PC-9 (cell line): ENCODE measurements around the gene SEMG1.

Source experiments
- EZH2 ChIP-seq: fragments of 200-600 bp; sonication (generic); IDR thresholded peaks from 2 replicates; pipeline ENCODE4 v1.8.0; 2017; ENCODE audit warnings: antibody characterized with exemption, low read depth
- TF ChIP-seq, protein P1 (sequence below): fragments of 200-600 bp; sonication (generic); conservative IDR thresholded peaks from 2 replicates; pipeline ENCODE4 v1.6.1; 2017; ENCODE audit warnings: mixed run types, antibody characterized with exemption, mild to moderate bottlenecking, moderate library complexity

- TF ChIP-seq, protein P1, sequence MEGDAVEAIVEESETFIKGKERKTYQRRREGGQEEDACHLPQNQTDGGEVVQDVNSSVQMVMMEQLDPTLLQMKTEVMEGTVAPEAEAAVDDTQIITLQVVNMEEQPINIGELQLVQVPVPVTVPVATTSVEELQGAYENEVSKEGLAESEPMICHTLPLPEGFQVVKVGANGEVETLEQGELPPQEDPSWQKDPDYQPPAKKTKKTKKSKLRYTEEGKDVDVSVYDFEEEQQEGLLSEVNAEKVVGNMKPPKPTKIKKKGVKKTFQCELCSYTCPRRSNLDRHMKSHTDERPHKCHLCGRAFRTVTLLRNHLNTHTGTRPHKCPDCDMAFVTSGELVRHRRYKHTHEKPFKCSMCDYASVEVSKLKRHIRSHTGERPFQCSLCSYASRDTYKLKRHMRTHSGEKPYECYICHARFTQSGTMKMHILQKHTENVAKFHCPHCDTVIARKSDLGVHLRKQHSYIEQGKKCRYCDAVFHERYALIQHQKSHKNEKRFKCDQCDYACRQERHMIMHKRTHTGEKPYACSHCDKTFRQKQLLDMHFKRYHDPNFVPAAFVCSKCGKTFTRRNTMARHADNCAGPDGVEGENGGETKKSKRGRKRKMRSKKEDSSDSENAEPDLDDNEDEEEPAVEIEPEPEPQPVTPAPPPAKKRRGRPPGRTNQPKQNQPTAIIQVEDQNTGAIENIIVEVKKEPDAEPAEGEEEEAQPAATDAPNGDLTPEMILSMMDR = no peak
- no peak for TF ChIP-seq EZH2
Measured at GRCh38 chr20:45226287-45226686, 19.5 kb downstream of the SEMG1 start.
